GM12892 (cell line): ENCODE results near the gene EEF1AKMT4.
"Not testable (repeated sequence)": the region's sequence is repeated elsewhere in the genome, so short reads cannot be mapped to it uniquely, and the experiment has no call there.

Experiments used
- DNase-seq: peaks from one replicate; pipeline ENCODE4 v3.0.0; 2011; ENCODE audit not compliant: insufficient read length
- FAIRE-seq: peaks from 2 replicates; lab custom pipeline; 2011; peaks lifted over from hg19 to GRCh38; lab: Jason Lieb, UNC
- POLR2A ChIP-seq: IDR thresholded peaks from 2 replicates; pipeline ENCODE4 v1.6.1; 2011; ENCODE audit warnings: low read depth, low read length, control low read depth
- POLR2AphosphoS5 ChIP-seq: IDR thresholded peaks from 2 replicates; pipeline ENCODE4 v1.6.1; 2011; ENCODE audit warnings: low read depth, low read length, control low read depth
- TAF1 ChIP-seq: IDR thresholded peaks from 2 replicates; pipeline ENCODE4 v1.6.1; 2011; ENCODE audit warnings: low read depth, mild to moderate bottlenecking, control low read depth, low read length, borderline replicate concordance

Gene EEF1AKMT4

GRCh38 chr3:184255291-184256039 lies 6.0 kb downstream of the EEF1AKMT4 start:
- no peak for FAIRE-seq
- no peak for DNase-seq
- no peak for TF ChIP-seq POLR2AphosphoS5
- TF ChIP-seq POLR2A: no peak
- no peak for TF ChIP-seq TAF1

GRCh38 chr3:184257083-184257915 lies 7.8 kb downstream of the EEF1AKMT4 start:
- TF ChIP-seq POLR2AphosphoS5: no peak
- TF ChIP-seq TAF1: no peak
- TF ChIP-seq POLR2A: no peak
- no peak for DNase-seq
- FAIRE-seq: no peak

GRCh38 chr3:184258926-184259325 lies 9.5 kb downstream of the EEF1AKMT4 start:
- FAIRE-seq: no peak
- TF ChIP-seq POLR2AphosphoS5 (no peak), TAF1 (no peak), POLR2A (no peak)

GRCh38 chr3:184259396-184259877 lies 10.0 kb downstream of the EEF1AKMT4 start:
- no peak for DNase-seq
- TF ChIP-seq POLR2A (no peak), POLR2AphosphoS5 (no peak), TAF1 (no peak)

More at GRCh38 chr3:184258926-184259325, 9.5 kb downstream of the EEF1AKMT4 start:
- DNase-seq: no peak

GRCh38 chr3:184259878-184260723 lies 10.6 kb downstream of the EEF1AKMT4 start:
- DNase-seq: peak; percentile 58
- FAIRE-seq: no peak
- no peak for TF ChIP-seq TAF1
- TF ChIP-seq POLR2AphosphoS5: no peak
- no peak for TF ChIP-seq POLR2A

More at GRCh38 chr3:184259396-184259877, 10.0 kb downstream of the EEF1AKMT4 start:
- FAIRE-seq: no peak

GRCh38 chr3:184260724-184261269 lies 11.3 kb downstream of the EEF1AKMT4 start:
- no peak for DNase-seq
- no peak for FAIRE-seq
- no peak for TF ChIP-seq TAF1
- no peak for TF ChIP-seq POLR2AphosphoS5
- no peak for TF ChIP-seq POLR2A

DNA sequence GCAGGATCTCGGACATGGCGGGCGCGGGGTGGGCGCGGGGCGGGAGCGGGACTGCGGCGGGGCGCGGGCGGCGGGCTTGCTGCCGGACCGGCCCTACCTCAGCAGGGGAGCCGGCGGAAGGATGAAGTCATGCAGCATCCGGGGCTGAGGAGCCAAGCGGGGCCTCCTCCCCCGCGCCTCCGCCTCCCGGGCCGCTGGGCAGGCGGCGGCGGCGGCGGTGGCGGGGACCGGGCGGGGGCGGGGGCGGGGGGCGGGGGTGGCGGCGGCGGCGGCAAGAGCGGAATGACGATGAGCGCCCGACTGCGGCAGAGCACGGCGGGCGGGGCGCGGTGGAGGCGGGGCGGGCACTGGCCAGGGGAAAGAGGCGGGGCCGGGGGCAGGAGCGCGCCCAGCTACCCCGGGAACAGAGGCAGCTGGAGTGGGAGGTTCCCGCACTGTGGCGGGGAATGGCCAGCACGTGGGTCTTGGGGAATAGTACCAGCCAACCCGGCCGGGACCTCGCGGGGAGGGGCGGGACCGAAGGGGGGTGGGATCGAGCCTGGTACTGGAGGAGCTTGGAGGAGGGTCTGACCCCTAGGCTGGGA lies 11.9 kb downstream of the EEF1AKMT4 start, which contains the start of gene CAMK2N2:
Gene CAMK2N2 (minus strand): TSS at position 284 of the 584 bp plus-strand sequence. CDS start 268 bp downstream, at position 16.
- DNase-seq (peak; percentile 81), FAIRE-seq (no peak)
- TF ChIP-seq POLR2A (no peak), TAF1 (no peak), POLR2AphosphoS5 (no peak)

GRCh38 chr3:184261854-184262763 lies 12.6 kb downstream of the EEF1AKMT4 start:
- FAIRE-seq (no peak), DNase-seq (no peak)
- no peak for TF ChIP-seq POLR2A
- no peak for TF ChIP-seq POLR2AphosphoS5
- TF ChIP-seq TAF1: no peak

DNA sequence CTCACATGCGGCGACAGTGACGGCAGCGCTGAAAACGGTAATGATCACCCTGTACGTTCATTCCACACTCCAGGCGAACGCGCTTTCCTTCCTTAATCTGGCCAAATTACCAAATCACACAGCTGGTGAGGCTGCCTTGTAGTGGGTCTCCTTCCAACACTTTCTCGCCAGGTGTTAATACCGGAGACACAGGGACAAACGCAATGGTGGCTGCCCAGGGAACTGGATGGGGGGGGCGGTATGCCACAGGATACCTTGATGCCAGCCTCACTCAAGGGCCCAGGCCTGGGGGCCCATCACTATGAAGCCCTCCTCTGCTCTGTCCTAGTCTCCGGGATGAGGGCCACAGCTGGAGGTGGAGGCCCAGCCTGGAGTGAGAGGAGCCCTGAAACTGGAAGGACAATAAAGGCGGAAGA lies 13.3 kb downstream of the EEF1AKMT4 start:
- DNase-seq (no peak), FAIRE-seq (no peak)
- TF ChIP-seq POLR2AphosphoS5 (no peak), TAF1 (no peak), POLR2A (no peak)

GRCh38 chr3:184267249-184267648 lies 17.8 kb downstream of the EEF1AKMT4 start:
- not testable (repeated sequence) for DNase-seq, FAIRE-seq
